ENCODE data around the gene PLPPR3. TPM values are rescaled to one million over a fixed set of nuclear protein-coding genes. Genes with fewer than 3 reads are reported as not detected.

Gene PLPPR3
- total and polyA plus RNA-seq, 2 donors from 2014 or later: not detected

DNA sequence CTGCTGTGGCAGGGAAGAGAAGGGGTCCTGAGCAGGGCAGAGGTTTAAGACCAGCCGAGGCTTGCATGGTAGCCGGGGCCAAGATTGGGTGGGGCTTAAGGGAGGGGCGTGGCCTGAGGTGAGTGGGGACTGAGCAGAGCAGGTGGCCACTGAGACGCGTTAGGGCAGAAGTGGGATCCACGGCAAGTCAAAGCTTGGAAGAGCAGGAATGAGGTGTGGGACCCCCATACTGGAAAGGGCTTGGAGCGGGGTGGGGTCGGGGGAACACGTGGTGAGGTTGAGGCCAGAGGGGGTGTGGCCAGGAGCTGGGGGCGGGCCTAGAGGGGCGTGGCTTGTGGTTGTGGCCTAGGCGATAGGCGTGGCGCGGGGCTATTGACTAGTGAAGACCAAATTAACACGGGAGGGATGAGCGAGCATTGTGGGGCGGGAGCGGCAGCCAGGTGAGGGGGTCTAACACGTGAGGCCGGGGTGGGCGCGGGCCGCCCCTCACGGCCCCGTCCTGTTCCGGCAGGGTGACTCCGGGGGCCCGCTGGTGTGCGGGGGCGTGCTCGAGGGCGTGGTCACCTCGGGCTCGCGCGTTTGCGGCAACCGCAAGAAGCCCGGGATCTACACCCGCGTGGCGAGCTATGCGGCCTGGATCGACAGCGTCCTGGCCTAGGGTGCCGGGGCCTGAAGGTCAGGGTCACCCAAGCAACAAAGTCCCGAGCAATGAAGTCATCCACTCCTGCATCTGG is 41.0 kb upstream of the PLPPR3 start:
- intact Hi-C loops (cut with DNase I): no loop called here
- Histone ChIP-seq H3K4me3 (ENCODE audit: low read length in 3 of 3) (no peak overlapping the region), H3K4me1 (ENCODE audit: control insufficient read depth in 2 of 3, insufficient read depth in 2 of 3, low read depth in 1 of 3, low read length in 3 of 3) (peaks cover 0 to 10% (median 0%) of the 10 kb centered on the region in 3 donors), H3K9me3 (ENCODE audit: control insufficient read depth in 2 of 3, insufficient read depth in 1 of 3, low read length in 3 of 3) (no peaks in the 10 kb centered on the region), H3K27me3 (ENCODE audit: control insufficient read depth, insufficient read depth, low read length) (no peaks in the 10 kb centered on the region), H3K9ac (ENCODE audit: low read length in 3 of 3) (no peak overlapping the region), H3K27ac (ENCODE audit: low read depth in 2 of 2, low read length in 2 of 2) (no peak overlapping the region), H3K36me3 (ENCODE audit: control insufficient read depth in 2 of 3, insufficient read depth in 3 of 3, low read length in 3 of 3) (no peaks in the 10 kb centered on the region)
- no peak for FAIRE-seq
- TF ChIP-seq, protein P1, sequence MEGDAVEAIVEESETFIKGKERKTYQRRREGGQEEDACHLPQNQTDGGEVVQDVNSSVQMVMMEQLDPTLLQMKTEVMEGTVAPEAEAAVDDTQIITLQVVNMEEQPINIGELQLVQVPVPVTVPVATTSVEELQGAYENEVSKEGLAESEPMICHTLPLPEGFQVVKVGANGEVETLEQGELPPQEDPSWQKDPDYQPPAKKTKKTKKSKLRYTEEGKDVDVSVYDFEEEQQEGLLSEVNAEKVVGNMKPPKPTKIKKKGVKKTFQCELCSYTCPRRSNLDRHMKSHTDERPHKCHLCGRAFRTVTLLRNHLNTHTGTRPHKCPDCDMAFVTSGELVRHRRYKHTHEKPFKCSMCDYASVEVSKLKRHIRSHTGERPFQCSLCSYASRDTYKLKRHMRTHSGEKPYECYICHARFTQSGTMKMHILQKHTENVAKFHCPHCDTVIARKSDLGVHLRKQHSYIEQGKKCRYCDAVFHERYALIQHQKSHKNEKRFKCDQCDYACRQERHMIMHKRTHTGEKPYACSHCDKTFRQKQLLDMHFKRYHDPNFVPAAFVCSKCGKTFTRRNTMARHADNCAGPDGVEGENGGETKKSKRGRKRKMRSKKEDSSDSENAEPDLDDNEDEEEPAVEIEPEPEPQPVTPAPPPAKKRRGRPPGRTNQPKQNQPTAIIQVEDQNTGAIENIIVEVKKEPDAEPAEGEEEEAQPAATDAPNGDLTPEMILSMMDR (IDR thresholded peaks at IDR 0.05; ENCODE audit: borderline replicate concordance, extremely low read depth, insufficient read depth): no peak
- DNase-seq: peak in 4 of 5 donors; percentile 66 to 92 (median 74)

DNA sequence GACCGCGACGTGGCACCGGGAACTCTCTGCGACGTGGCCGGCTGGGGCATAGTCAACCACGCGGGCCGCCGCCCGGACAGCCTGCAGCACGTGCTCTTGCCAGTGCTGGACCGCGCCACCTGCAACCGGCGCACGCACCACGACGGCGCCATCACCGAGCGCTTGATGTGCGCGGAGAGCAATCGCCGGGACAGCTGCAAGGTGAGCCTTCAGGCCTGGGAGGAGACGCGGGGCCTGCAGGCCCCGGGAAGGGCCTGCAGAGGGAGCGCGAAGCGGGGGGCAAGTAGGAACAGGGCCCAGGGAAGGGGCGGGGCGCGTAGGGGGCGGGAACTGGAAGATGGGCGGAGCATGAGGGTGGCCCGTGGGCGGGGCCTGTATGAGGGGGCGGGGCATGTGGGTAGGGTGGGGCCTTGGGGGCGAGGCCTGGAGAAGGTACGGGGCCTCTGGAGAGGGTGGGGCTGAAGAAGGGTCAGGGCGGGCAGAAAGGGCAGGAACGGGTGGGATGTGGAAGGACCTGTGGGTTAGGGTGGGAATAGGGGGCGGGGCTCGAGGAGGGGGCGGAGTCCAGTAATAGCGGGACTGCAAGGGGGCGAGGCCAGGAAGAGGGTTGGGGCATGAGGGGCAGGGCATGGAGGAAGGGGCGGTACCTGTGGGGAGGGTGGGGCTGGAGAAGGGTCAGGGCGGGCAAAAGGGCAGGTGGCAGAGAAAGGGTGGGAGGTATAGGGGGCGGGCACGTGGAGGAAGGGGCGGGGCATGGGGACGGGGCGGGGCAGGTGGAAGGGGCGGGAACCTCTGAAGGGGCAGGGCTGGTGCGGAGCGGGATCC is 40.2 kb upstream of the PLPPR3 start:
- peaks cover 0 to 10% (median 0%) of the 10 kb centered on the region in 3 donors for H3K4me1 ChIP-seq (ENCODE audit: control insufficient read depth in 2 of 3, insufficient read depth in 2 of 3, low read depth in 1 of 3, low read length in 3 of 3)
- DNase-seq: peak in 3 of 5 donors; percentile 54 to 91 (median 89)

GRCh38 chr19:861141-861755 is 39.5 kb upstream of the PLPPR3 start:
- no peak overlapping the region for H3K4me3 ChIP-seq (ENCODE audit: low read length in 3 of 3)
- no peak overlapping the region for H3K27ac ChIP-seq (ENCODE audit: low read depth in 2 of 2, low read length in 2 of 2)
- intact Hi-C loops (cut with DNase I): no loop called here
- H3K9me3 ChIP-seq (ENCODE audit: control insufficient read depth in 2 of 3, insufficient read depth in 1 of 3, low read length in 3 of 3): no peaks in the 10 kb centered on the region
- H3K4me1 ChIP-seq (ENCODE audit: control insufficient read depth in 2 of 3, insufficient read depth in 2 of 3, low read depth in 1 of 3, low read length in 3 of 3): peaks cover 0 to 10% (median 0%) of the 10 kb centered on the region in 3 donors
- no peaks in the 10 kb centered on the region for H3K36me3 ChIP-seq (ENCODE audit: control insufficient read depth in 2 of 3, insufficient read depth in 3 of 3, low read length in 3 of 3)
- DNase-seq (peak in 1 of 5 donors; percentile 78), FAIRE-seq (no peak)
- H3K9ac ChIP-seq (ENCODE audit: low read length in 3 of 3): no peak overlapping the region
- H3K27me3 ChIP-seq (ENCODE audit: control insufficient read depth, insufficient read depth, low read length): no peaks in the 10 kb centered on the region
- TF ChIP-seq, protein P1 (IDR thresholded peaks at IDR 0.05; ENCODE audit: borderline replicate concordance, extremely low read depth, insufficient read depth): no peak

More for the DNA sequence above, 40.2 kb upstream of the PLPPR3 start:
- no peak overlapping the region for H3K4me3 ChIP-seq (ENCODE audit: low read length in 3 of 3)
- H3K36me3 ChIP-seq (ENCODE audit: control insufficient read depth in 2 of 3, insufficient read depth in 3 of 3, low read length in 3 of 3): no peaks in the 10 kb centered on the region
- intact Hi-C loops (cut with DNase I): no loop called here
- FAIRE-seq: no peak
- H3K27me3 ChIP-seq (ENCODE audit: control insufficient read depth, insufficient read depth, low read length): no peaks in the 10 kb centered on the region
- no peaks in the 10 kb centered on the region for H3K9me3 ChIP-seq (ENCODE audit: control insufficient read depth in 2 of 3, insufficient read depth in 1 of 3, low read length in 3 of 3)
- no peak overlapping the region for H3K27ac ChIP-seq (ENCODE audit: low read depth in 2 of 2, low read length in 2 of 2)
- TF ChIP-seq, protein P1 (IDR thresholded peaks at IDR 0.05; ENCODE audit: borderline replicate concordance, extremely low read depth, insufficient read depth): no peak
- no peak overlapping the region for H3K9ac ChIP-seq (ENCODE audit: low read length in 3 of 3)

All from kidney (tissue), 14 donors.